ENCODE results near the gene THRAP3.
"Not testable (repeated sequence)": the region's sequence is repeated elsewhere in the genome, so short reads cannot be mapped to it uniquely, and the experiment has no call there.

The THRAP3 gene

GRCh38 chr1:36178471-36179219 is 45.6 kb upstream of the THRAP3 start:
- no peak overlapping the region for H3K4me3 ChIP-seq (ENCODE audit: low read depth, low read length)
- POLR2A ChIA-PET: no interaction called here
- DNase-seq (ENCODE audit: low read depth, low spot score): no peak
- CTCF ChIA-PET: interaction anchor here (3.4 kb wide), 1 partner anchor 9 kb away, joined by 16 read pairs; no protein-coding TSS in a partner anchor
- TF ChIP-seq CTCF (IDR thresholded peaks at IDR 0.05; ENCODE audit: insufficient read depth, low read length, missing control alignments): no peak

- ChIA-PET POLR2A (no interaction called here), CTCF (interaction anchor here (1.4 to 3.4 kb wide), 2 partner anchors 9 to 29 kb away, joined by 5 to 16 read pairs; partner anchors contain the start of gene TRAPPC3)
Measured at GRCh38 chr1:36179220-36179600, 45.0 kb upstream of the THRAP3 start.

GRCh38 chr1:36182734-36183133 is 41.5 kb upstream of the THRAP3 start:
- no peak for DNase-seq (ENCODE audit: low read depth, low spot score)
- ChIA-PET POLR2A (interaction anchor here (1.3 kb wide), 1 partner anchor 33 kb away, joined by 5 read pairs; the partner anchor contains the start of gene TRAPPC3), CTCF (interaction anchor here (1.0 to 2.4 kb wide), 6 partner anchors 22 to 105 kb away, joined by 3 to 8 read pairs (median 4); partner anchors contain the start of genes THRAP3 and TRAPPC3)
- no peak for TF ChIP-seq CTCF (IDR thresholded peaks at IDR 0.05; ENCODE audit: insufficient read depth, low read length, missing control alignments)
- no peak overlapping the region for H3K4me3 ChIP-seq (ENCODE audit: low read depth, low read length)

More at GRCh38 chr1:36179220-36179600, 45.0 kb upstream of the THRAP3 start:
- H3K4me3 ChIP-seq (ENCODE audit: low read depth, low read length): no peak overlapping the region
- no peak for DNase-seq (ENCODE audit: low read depth, low spot score)
- no peak for TF ChIP-seq CTCF (IDR thresholded peaks at IDR 0.05; ENCODE audit: insufficient read depth, low read length, missing control alignments)

- POLR2A ChIA-PET: interaction anchor here (1.3 kb wide), 1 partner anchor 34 kb away, joined by 5 read pairs; the partner anchor contains the start of gene TRAPPC3
- no peak overlapping the region for H3K4me3 ChIP-seq (ENCODE audit: low read depth, low read length)
- DNase-seq (ENCODE audit: low read depth, low spot score): no peak
- no peak for TF ChIP-seq CTCF (IDR thresholded peaks at IDR 0.05; ENCODE audit: insufficient read depth, low read length, missing control alignments)
- CTCF ChIA-PET: interaction anchor here (0.9 to 2.4 kb wide), 7 partner anchors 11 to 104 kb away, joined by 3 to 8 read pairs (median 3); partner anchors contain the start of genes THRAP3 and TRAPPC3
Measured at GRCh38 chr1:36183309-36183856, 40.9 kb upstream of the THRAP3 start.

- CTCF ChIA-PET: interaction anchor here (0.6 to 8.3 kb wide), 56 partner anchors 9 to 236 kb away, joined by 3 to 164 read pairs (median 5); partner anchors contain the start of genes MAP7D1, SH3D21, THRAP3 and TRAPPC3
- POLR2A ChIA-PET: interaction anchor here (0.6 to 2.0 kb wide), 6 partner anchors 27 to 1124 kb away, joined by 3 to 21 read pairs (median 4); partner anchors contain the start of genes MAP7D1 and TRAPPC3
- H3K4me3 ChIP-seq (ENCODE audit: low read depth, low read length): no peak overlapping the region
- TF ChIP-seq CTCF (IDR thresholded peaks at IDR 0.05; ENCODE audit: insufficient read depth, low read length, missing control alignments): peak; percentile 97
- peak; percentile 62 for DNase-seq (ENCODE audit: low read depth, low spot score)
Measured at GRCh38 chr1:36187800-36188593, 36.2 kb upstream of the THRAP3 start.

- POLR2A ChIA-PET; DNase-seq (ENCODE audit: low read depth, low spot score); H3K4me3 ChIP-seq (ENCODE audit: low read depth, low read length): not testable (repeated sequence)
- CTCF ChIA-PET: interaction anchor here (0.6 to 1.2 kb wide), 3 partner anchors 8 to 97 kb away, joined by 3 read pairs; no protein-coding TSS in a partner anchor
Measured at GRCh38 chr1:36196805-36197204, 27.4 kb upstream of the THRAP3 start.
